Activated T-cell treated with anti-CD3 and anti-CD28 coated beads, Interleukin-2, amount 50 U/mL, for 4 hours (primary cell): ENCODE results near the gene PEX1. TPM values are rescaled to one million over a fixed set of nuclear protein-coding genes. Genes with fewer than 3 reads are reported as not detected.
A peak's percentile ranks its signal among the peaks of the same experiment; 100 is the strongest.
"Not testable (repeated sequence)": the region's sequence is repeated elsewhere in the genome, so short reads cannot be mapped to it uniquely, and the experiment has no call there.

Source experiments
- ATAC-seq, 2 donors: fragments of 200-7000 bp; cut with Tn5 transposase; one replicate each; pipeline ENCODE4 v1.10.0; 2021
- DNase-seq: peaks from one replicate; pipeline ENCODE4 v3.0.0-alpha.2; 2020
- H3K27me3 Mint-ChIP-seq: one replicate; pipeline ENCODE4 v1.8.0; 2021; ENCODE audit warnings: low read depth, mixed read lengths
- H3K36me3 Mint-ChIP-seq: one replicate; pipeline ENCODE4 v1.8.0; 2022; ENCODE audit warnings: mixed read lengths; ENCODE audit not compliant: insufficient read depth
- H3K4me1 Mint-ChIP-seq: one replicate; pipeline ENCODE4 v1.8.0; 2021; ENCODE audit warnings: low read depth, mixed read lengths
- H3K4me3 Mint-ChIP-seq: one replicate; pipeline ENCODE4 v1.8.0; 2021; ENCODE audit warnings: mild to moderate bottlenecking, moderate library complexity, mixed read lengths
- H3K9me3 Mint-ChIP-seq: one replicate; pipeline ENCODE4 v1.8.0; 2021; ENCODE audit warnings: mixed read lengths
- total RNA-seq, 3 donors: library from RNA; stranded (reverse); gene quantifications; one replicate each; pipeline ENCODE4 v1.2.1, GENCODE V29; 2021

Gene PEX1
- 10 to 100 TPM; 12.4 to 15.9 (median 14.2) TPM for total RNA-seq

- H3K4me1 Mint-ChIP-seq = peaks cover 39% of the 10 kb centered on the region
- H3K36me3 Mint-ChIP-seq = peaks cover 9% of the 10 kb centered on the region
- ATAC-seq (peak; percentile 93 to 94), DNase-seq (peak; percentile 93)
- H3K27me3 Mint-ChIP-seq = no peaks in the 10 kb centered on the region
- peak within 1 kb of the TSS; percentile 90 for H3K4me3 Mint-ChIP-seq
- no peaks in the 10 kb centered on the region for H3K9me3 Mint-ChIP-seq
Observed at GRCh38 chr7:92528188-92528957, at the start of gene PEX1, which contains the start of gene RBM48. TSS of gene PEX1 (minus strand) at chr7:92528520. CDS start at chr7:92528435, 85 bp downstream. TSS of gene RBM48 (plus strand) at chr7:92528795. CDS start at chr7:92528814, 19 bp downstream.

GRCh38 chr7:92576296-92576695 lies 48.0 kb upstream of the PEX1 start:
- DNase-seq (no peak), ATAC-seq (no peak)
- Mint-ChIP-seq H3K9me3 (no peaks in the 10 kb centered on the region), H3K4me1 (peaks cover 3% of the 10 kb centered on the region), H3K4me3 (no peak overlapping the region), H3K36me3 (peaks cover 42% of the 10 kb centered on the region), H3K27me3 (no peaks in the 10 kb centered on the region)

- H3K9me3 Mint-ChIP-seq = no peaks in the 10 kb centered on the region
- no peaks in the 10 kb centered on the region for H3K27me3 Mint-ChIP-seq
- H3K4me3 Mint-ChIP-seq = no peak overlapping the region
- H3K4me1 Mint-ChIP-seq = peaks cover 1% of the 10 kb centered on the region
- DNase-seq (no peak), ATAC-seq (no peak)
- peaks cover 39% of the 10 kb centered on the region for H3K36me3 Mint-ChIP-seq
Observed at GRCh38 chr7:92569137-92569536, 40.8 kb upstream of the PEX1 start.

GRCh38 chr7:92567460-92567859 lies 39.1 kb upstream of the PEX1 start:
- Mint-ChIP-seq H3K9me3 (no peaks in the 10 kb centered on the region), H3K27me3 (no peaks in the 10 kb centered on the region), H3K4me3 (no peak overlapping the region), H3K4me1 (no peaks in the 10 kb centered on the region), H3K36me3 (peaks cover 46% of the 10 kb centered on the region)
- ATAC-seq (no peak), DNase-seq (no peak)

GRCh38 chr7:92563345-92563744 lies 35.0 kb upstream of the PEX1 start:
- no peak overlapping the region for H3K4me3 Mint-ChIP-seq
- no peaks in the 10 kb centered on the region for H3K9me3 Mint-ChIP-seq
- no peaks in the 10 kb centered on the region for H3K4me1 Mint-ChIP-seq
- ATAC-seq = no peak
- no peak for DNase-seq
- H3K27me3 Mint-ChIP-seq = no peaks in the 10 kb centered on the region
- H3K36me3 Mint-ChIP-seq = peaks cover 30% of the 10 kb centered on the region

GRCh38 chr7:92560602-92561001 lies 32.3 kb upstream of the PEX1 start:
- no peaks in the 10 kb centered on the region for H3K27me3 Mint-ChIP-seq
- DNase-seq (no peak), ATAC-seq (no peak)
- no peaks in the 10 kb centered on the region for H3K9me3 Mint-ChIP-seq
- no peaks in the 10 kb centered on the region for H3K4me1 Mint-ChIP-seq
- H3K36me3 Mint-ChIP-seq = peaks cover 23% of the 10 kb centered on the region
- no peak overlapping the region for H3K4me3 Mint-ChIP-seq

GRCh38 chr7:92557808-92558362 lies 29.6 kb upstream of the PEX1 start:
- ATAC-seq = no peak
- Mint-ChIP-seq H3K4me1 (no peaks in the 10 kb centered on the region), H3K36me3 (peaks cover 5% of the 10 kb centered on the region), H3K9me3 (no peaks in the 10 kb centered on the region), H3K27me3 (no peaks in the 10 kb centered on the region), H3K4me3 (no peak overlapping the region)
- DNase-seq = no peak

- Mint-ChIP-seq H3K36me3 (peaks cover 3% of the 10 kb centered on the region), H3K4me1 (no peaks in the 10 kb centered on the region), H3K27me3 (no peaks in the 10 kb centered on the region), H3K9me3 (no peaks in the 10 kb centered on the region), H3K4me3 (no peak overlapping the region)
- no peak for ATAC-seq
- no peak for DNase-seq
Observed at GRCh38 chr7:92557249-92557648, 28.9 kb upstream of the PEX1 start.

GRCh38 chr7:92550194-92550593 lies 21.9 kb upstream of the PEX1 start:
- H3K9me3 Mint-ChIP-seq = no peaks in the 10 kb centered on the region
- ATAC-seq (no peak), DNase-seq (no peak)
- no peaks in the 10 kb centered on the region for H3K4me1 Mint-ChIP-seq
- H3K4me3 Mint-ChIP-seq = no peak overlapping the region
- H3K27me3 Mint-ChIP-seq = no peaks in the 10 kb centered on the region
- no peaks in the 10 kb centered on the region for H3K36me3 Mint-ChIP-seq

- no peak for ATAC-seq
- Mint-ChIP-seq H3K4me3 (no peak overlapping the region), H3K36me3 (no peaks in the 10 kb centered on the region), H3K4me1 (no peaks in the 10 kb centered on the region), H3K9me3 (no peaks in the 10 kb centered on the region), H3K27me3 (no peaks in the 10 kb centered on the region)
- no peak for DNase-seq
Observed at GRCh38 chr7:92547579-92547978, 19.3 kb upstream of the PEX1 start.

GRCh38 chr7:92546856-92547497 lies 18.7 kb upstream of the PEX1 start:
- Mint-ChIP-seq H3K4me1 (no peaks in the 10 kb centered on the region), H3K9me3 (no peaks in the 10 kb centered on the region), H3K36me3 (no peaks in the 10 kb centered on the region), H3K4me3 (no peak overlapping the region), H3K27me3 (no peaks in the 10 kb centered on the region)
- DNase-seq (no peak), ATAC-seq (no peak)

GRCh38 chr7:92545116-92545515 lies 16.8 kb upstream of the PEX1 start:
- H3K9me3 Mint-ChIP-seq, H3K4me3 Mint-ChIP-seq, H3K4me1 Mint-ChIP-seq: not testable (repeated sequence)

GRCh38 chr7:92543542-92543941 lies 15.2 kb upstream of the PEX1 start:
- not testable (repeated sequence) for ATAC-seq, H3K27me3 Mint-ChIP-seq, H3K36me3 Mint-ChIP-seq, H3K4me1 Mint-ChIP-seq, H3K9me3 Mint-ChIP-seq, H3K4me3 Mint-ChIP-seq, DNase-seq

More at GRCh38 chr7:92545116-92545515, 16.8 kb upstream of the PEX1 start:
- not testable (repeated sequence) for H3K27me3 Mint-ChIP-seq, DNase-seq, ATAC-seq, H3K36me3 Mint-ChIP-seq

GRCh38 chr7:92534572-92534971 lies 6.3 kb upstream of the PEX1 start:
- Mint-ChIP-seq H3K27me3 (no peaks in the 10 kb centered on the region), H3K4me3 (no peak overlapping the region), H3K9me3 (no peaks in the 10 kb centered on the region), H3K4me1 (peaks cover 27% of the 10 kb centered on the region), H3K36me3 (peaks cover 26% of the 10 kb centered on the region)
- ATAC-seq = no peak
- no peak for DNase-seq

GRCh38 chr7:92528958-92529264 lies 591 bp upstream of the PEX1 start:
- H3K27me3 Mint-ChIP-seq = no peaks in the 10 kb centered on the region
- ATAC-seq (no peak), DNase-seq (no peak)
- H3K4me1 Mint-ChIP-seq = peaks cover 40% of the 10 kb centered on the region
- no peaks in the 10 kb centered on the region for H3K9me3 Mint-ChIP-seq
- H3K36me3 Mint-ChIP-seq = peaks cover 13% of the 10 kb centered on the region
- peak overlapping the region; percentile 90 for H3K4me3 Mint-ChIP-seq
